BLaER1 treated with 17β-estradiol and CSF1 and Interleukin-3, amounts not matched to agents 10 nM and 100 nM (cell line): ENCODE data around the gene CIART.
"Not testable (repeated sequence)": the region's sequence is repeated elsewhere in the genome, so short reads cannot be mapped to it uniquely, and the experiment has no call there.

ENCODE experiments used
- H3K27ac ChIP-seq, 11 experiments: shearing (Covaris generic); formaldehyde crosslinking; 2 replicates each; pipeline ENCODE4 v1.8.1; 2022
- H3K27me3 ChIP-seq, 11 experiments: shearing (Covaris generic); formaldehyde crosslinking; 2 replicates each; pipeline ENCODE4 v1.8.1; 2022
- H3K36me3 ChIP-seq, 11 experiments: shearing (Covaris generic); formaldehyde crosslinking; 2 replicates each; pipeline ENCODE4 v1.8.1; 2022
- H3K4me1 ChIP-seq, 10 experiments: shearing (Covaris generic); formaldehyde crosslinking; 2 replicates each; pipeline ENCODE4 v1.8.1; 2022
- H3K4me2 ChIP-seq, 11 experiments: shearing (Covaris generic); formaldehyde crosslinking; 2 replicates each; pipeline ENCODE4 v1.8.1; 2022
- H3K4me3 ChIP-seq, 10 experiments: shearing (Covaris generic); formaldehyde crosslinking; 2 replicates each; pipeline ENCODE4 v1.8.1; 2022
- H3K9ac ChIP-seq, 11 experiments: shearing (Covaris generic); formaldehyde crosslinking; 2 replicates each; pipeline ENCODE4 v1.8.1; 2022
- H3K9me3 ChIP-seq, 11 experiments: shearing (Covaris generic); formaldehyde crosslinking; replicated peaks in 1 of 11; 2 replicates each; pipeline ENCODE4 v1.8.1; 2022
- H4K20me1 ChIP-seq, 11 experiments: shearing (Covaris generic); formaldehyde crosslinking; 2 replicates each; pipeline ENCODE4 v1.8.1; 2022
- Cebpa-rat ChIP-seq, 11 experiments: shearing (Covaris generic); IDR thresholded peaks; 2 replicates each; pipeline ENCODE4 v1.8.1; 2022

Gene CIART

GRCh38 chr1:150311762-150312161, 29.4 kb downstream of the CIART start:
- no peak overlapping the region for H3K4me2 ChIP-seq
- H4K20me1 ChIP-seq: no peaks in the 10 kb centered on the region; a peak in 2 of 22 replicates
- no peak overlapping the region for H3K4me3 ChIP-seq
- peaks cover 4 to 15% (median 12%) of the 10 kb centered on the region in 10 experiments; a peak in 18 of 20 replicates for H3K4me1 ChIP-seq
- H3K27ac ChIP-seq: no peak overlapping the region
- TF ChIP-seq Cebpa-rat (IDR thresholded peaks at IDR 0.05): no peak
- H3K9me3 ChIP-seq: no peaks in the 10 kb centered on the region
- no peaks in the 10 kb centered on the region for H3K27me3 ChIP-seq
- peaks cover 22 to 41% (median 33%) of the 10 kb centered on the region in 11 experiments for H3K36me3 ChIP-seq
- no peak overlapping the region for H3K9ac ChIP-seq

GRCh38 chr1:150314691-150315090, 32.3 kb downstream of the CIART start:
- H3K9me3 ChIP-seq, H3K27me3 ChIP-seq, H4K20me1 ChIP-seq, H3K4me3 ChIP-seq, H3K9ac ChIP-seq, H3K4me2 ChIP-seq: not testable (repeated sequence)
- peaks cover 4 to 15% (median 12%) of the 10 kb centered on the region in 10 experiments; a peak in 18 of 20 replicates for H3K4me1 ChIP-seq
- H3K36me3 ChIP-seq: peaks cover 0 to 12% (median 6%) of the 10 kb centered on the region in 11 experiments; a peak in 16 of 22 replicates
- peak overlapping the region in 1 of 11 experiments; percentile 6; a peak in 1 of 22 replicates for H3K27ac ChIP-seq

- H3K36me3 ChIP-seq: peaks cover 13 to 31% (median 26%) of the 10 kb centered on the region in 11 experiments
- H4K20me1 ChIP-seq: peaks cover 0 to 33% (median 11%) of the 10 kb centered on the region in 11 experiments; a peak in 12 of 22 replicates
- peak overlapping the region; percentile 88 to 96 (median 92) for H3K9ac ChIP-seq
- H3K4me1 ChIP-seq: peaks cover 13 to 37% (median 24%) of the 10 kb centered on the region in 10 experiments
- H3K27ac ChIP-seq: peak overlapping the region; percentile 78 to 94 (median 91)
- peak overlapping the region; percentile 78 to 95 (median 88) for H3K4me3 ChIP-seq
- H3K9me3 ChIP-seq: peaks cover 0 to 5% (median 0%) of the 10 kb centered on the region in 11 experiments; a peak in 1 of 22 replicates
- no peak for TF ChIP-seq Cebpa-rat (IDR thresholded peaks at IDR 0.05)
- peak overlapping the region; percentile 43 to 93 (median 69); a peak in 21 of 22 replicates for H3K4me2 ChIP-seq
- no peaks in the 10 kb centered on the region for H3K27me3 ChIP-seq
Observed at GRCh38 chr1:150320667-150320978, 38.3 kb downstream of the CIART start.

GRCh38 chr1:150321826-150322166, 39.4 kb downstream of the CIART start:
- no peak for TF ChIP-seq Cebpa-rat (IDR thresholded peaks at IDR 0.05)
- Histone ChIP-seq H3K4me3 (peak overlapping the region; percentile 78 to 95 (median 88)), H3K9me3 (peaks cover 0 to 5% (median 0%) of the 10 kb centered on the region in 11 experiments; a peak in 1 of 22 replicates), H3K27me3 (no peaks in the 10 kb centered on the region), H3K4me2 (peak overlapping the region; percentile 63 to 94 (median 91)), H3K36me3 (peaks cover 25 to 43% (median 38%) of the 10 kb centered on the region in 11 experiments), H3K27ac (peak overlapping the region; percentile 78 to 94 (median 91)), H4K20me1 (peaks cover 0 to 43% (median 22%) of the 10 kb centered on the region in 11 experiments; a peak in 14 of 22 replicates), H3K9ac (peak overlapping the region; percentile 88 to 96 (median 92)), H3K4me1 (peaks cover 10 to 25% (median 17%) of the 10 kb centered on the region in 10 experiments)

- H3K4me2 ChIP-seq: peak overlapping the region; percentile 63 to 94 (median 91)
- H3K9ac ChIP-seq: peak overlapping the region; percentile 88 to 96 (median 92)
- peak overlapping the region; percentile 78 to 94 (median 91); a peak in 21 of 22 replicates for H3K27ac ChIP-seq
- TF ChIP-seq Cebpa-rat (IDR thresholded peaks at IDR 0.05): peak in 3 of 11 experiments; percentile 22 to 36 (median 25); a peak in 1 of 22 replicates
- peaks cover 0 to 48% (median 27%) of the 10 kb centered on the region in 11 experiments; a peak in 14 of 22 replicates for H4K20me1 ChIP-seq
- peak overlapping the region; percentile 78 to 95 (median 88) for H3K4me3 ChIP-seq
- peaks cover 10 to 25% (median 17%) of the 10 kb centered on the region in 10 experiments for H3K4me1 ChIP-seq
- H3K9me3 ChIP-seq: peaks cover 0 to 5% (median 0%) of the 10 kb centered on the region in 11 experiments; a peak in 1 of 22 replicates
- H3K27me3 ChIP-seq: no peaks in the 10 kb centered on the region
- peaks cover 30 to 48% (median 43%) of the 10 kb centered on the region in 11 experiments for H3K36me3 ChIP-seq
Observed at GRCh38 chr1:150322310-150322709, 40.0 kb downstream of the CIART start.

GRCh38 chr1:150332651-150333290, 50.4 kb downstream of the CIART start:
- Histone ChIP-seq H3K9ac (no peak overlapping the region), H3K9me3 (no peaks in the 10 kb centered on the region), H3K36me3 (peaks cover 98 to 100% (median 99%) of the 10 kb centered on the region in 11 experiments), H4K20me1 (peaks cover 0 to 69% (median 36%) of the 10 kb centered on the region in 11 experiments; a peak in 15 of 22 replicates), H3K27ac (no peak overlapping the region), H3K27me3 (no peaks in the 10 kb centered on the region), H3K4me1 (no peaks in the 10 kb centered on the region), H3K4me2 (no peak overlapping the region), H3K4me3 (no peak overlapping the region)
- no peak for TF ChIP-seq Cebpa-rat (IDR thresholded peaks at IDR 0.05)
